ENCODE data around the gene RAPGEF4. TPM values are rescaled to one million over a fixed set of nuclear protein-coding genes. Genes with fewer than 3 reads are reported as not detected.

RAPGEF4 gene
- total RNA-seq, 1 donor from 2014 or later = 21.8 TPM

DNA sequence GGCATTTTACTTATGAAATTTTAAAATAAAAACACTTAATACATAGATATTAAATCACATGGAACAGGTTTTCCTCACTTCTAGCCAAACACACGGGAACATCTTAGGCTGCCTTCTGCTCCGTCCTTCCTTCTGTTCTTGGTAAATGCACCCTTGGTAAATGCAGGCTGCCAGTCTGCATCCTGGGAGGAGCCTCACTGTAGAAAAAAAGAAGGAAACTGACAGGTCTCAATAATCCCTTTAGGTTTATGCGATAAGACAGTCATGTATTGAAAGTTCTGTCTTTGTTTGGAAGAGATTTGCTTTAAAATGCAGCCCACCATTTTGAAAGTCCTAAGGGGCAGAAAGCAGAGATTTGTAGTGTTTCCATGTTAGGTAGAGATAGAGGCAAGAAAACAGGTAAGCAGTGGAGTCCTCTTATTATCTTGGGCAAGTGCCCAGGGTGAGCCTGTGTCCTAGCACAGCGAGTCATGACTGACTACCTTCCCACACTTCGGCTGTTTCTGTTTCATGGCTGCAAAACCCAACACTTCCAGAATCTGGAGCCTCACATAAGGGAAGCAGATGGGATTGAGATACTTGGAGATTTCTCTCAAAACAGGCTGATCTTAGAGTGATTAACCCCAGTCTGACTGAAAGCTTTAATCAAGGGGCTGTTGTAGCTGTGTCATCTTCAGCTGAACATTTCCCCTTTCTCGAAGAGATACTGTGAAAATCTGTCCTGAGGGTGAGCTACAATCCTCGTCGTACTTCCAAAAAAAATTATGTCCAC is 208.6 kb downstream of the RAPGEF4 start:
- Histone ChIP-seq H3K9me3 (no peaks in the 10 kb centered on the region), H3K36me3 (no peaks in the 10 kb centered on the region), H3K27ac (no peak overlapping the region), H3K27me3 (no peaks in the 10 kb centered on the region), H3K4me3 (no peak overlapping the region), H3K4me1 (no peaks in the 10 kb centered on the region)
- DNase-seq = no peak
- TF ChIP-seq, protein P1, sequence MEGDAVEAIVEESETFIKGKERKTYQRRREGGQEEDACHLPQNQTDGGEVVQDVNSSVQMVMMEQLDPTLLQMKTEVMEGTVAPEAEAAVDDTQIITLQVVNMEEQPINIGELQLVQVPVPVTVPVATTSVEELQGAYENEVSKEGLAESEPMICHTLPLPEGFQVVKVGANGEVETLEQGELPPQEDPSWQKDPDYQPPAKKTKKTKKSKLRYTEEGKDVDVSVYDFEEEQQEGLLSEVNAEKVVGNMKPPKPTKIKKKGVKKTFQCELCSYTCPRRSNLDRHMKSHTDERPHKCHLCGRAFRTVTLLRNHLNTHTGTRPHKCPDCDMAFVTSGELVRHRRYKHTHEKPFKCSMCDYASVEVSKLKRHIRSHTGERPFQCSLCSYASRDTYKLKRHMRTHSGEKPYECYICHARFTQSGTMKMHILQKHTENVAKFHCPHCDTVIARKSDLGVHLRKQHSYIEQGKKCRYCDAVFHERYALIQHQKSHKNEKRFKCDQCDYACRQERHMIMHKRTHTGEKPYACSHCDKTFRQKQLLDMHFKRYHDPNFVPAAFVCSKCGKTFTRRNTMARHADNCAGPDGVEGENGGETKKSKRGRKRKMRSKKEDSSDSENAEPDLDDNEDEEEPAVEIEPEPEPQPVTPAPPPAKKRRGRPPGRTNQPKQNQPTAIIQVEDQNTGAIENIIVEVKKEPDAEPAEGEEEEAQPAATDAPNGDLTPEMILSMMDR (IDR thresholded peaks at IDR 0.05) = no peak
- peak; percentile 20 for ATAC-seq
- intact Hi-C loops (cut with DNase I) = no loop called here

DNA sequence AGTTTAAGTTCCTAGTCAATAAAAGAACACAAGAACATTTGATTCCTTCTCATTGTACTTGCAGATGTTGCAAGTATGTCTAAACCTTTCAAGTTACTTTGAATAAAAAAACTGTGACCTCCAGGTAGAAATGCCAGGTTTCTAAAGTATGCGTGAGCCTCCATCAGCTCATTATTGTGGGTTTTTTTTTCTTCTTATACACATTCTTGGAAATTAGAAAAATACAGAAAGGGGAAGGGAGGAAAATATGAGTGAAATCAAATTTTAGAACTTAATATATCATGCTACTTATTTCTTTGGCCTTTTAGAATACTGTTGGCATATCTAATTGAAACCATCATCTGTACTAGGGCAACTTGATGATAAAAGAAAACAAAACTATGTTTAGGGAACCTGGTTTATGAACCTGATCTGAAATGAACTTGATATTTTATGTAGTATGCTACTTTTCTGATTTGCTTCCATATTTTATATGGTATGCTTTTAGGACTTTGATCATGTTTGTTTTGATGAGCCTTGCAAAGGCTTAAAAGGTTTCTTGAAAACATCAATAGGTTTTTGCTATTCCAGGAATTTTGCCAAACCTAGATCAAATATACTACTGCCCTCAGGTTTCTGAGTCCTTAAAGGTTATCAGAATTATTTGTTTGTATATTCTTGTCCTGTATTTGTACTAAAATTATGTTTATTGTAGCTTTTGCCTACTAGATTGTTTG is 209.3 kb downstream of the RAPGEF4 start:
- DNase-seq (no peak), ATAC-seq (no peak)
- Histone ChIP-seq H3K4me1 (no peaks in the 10 kb centered on the region), H3K4me3 (no peak overlapping the region), H3K9me3 (no peaks in the 10 kb centered on the region), H3K27me3 (no peaks in the 10 kb centered on the region), H3K27ac (no peak overlapping the region), H3K36me3 (no peaks in the 10 kb centered on the region)
- TF ChIP-seq, protein P1 (IDR thresholded peaks at IDR 0.05) = no peak
- intact Hi-C loops (cut with DNase I) = no loop called here

DNA sequence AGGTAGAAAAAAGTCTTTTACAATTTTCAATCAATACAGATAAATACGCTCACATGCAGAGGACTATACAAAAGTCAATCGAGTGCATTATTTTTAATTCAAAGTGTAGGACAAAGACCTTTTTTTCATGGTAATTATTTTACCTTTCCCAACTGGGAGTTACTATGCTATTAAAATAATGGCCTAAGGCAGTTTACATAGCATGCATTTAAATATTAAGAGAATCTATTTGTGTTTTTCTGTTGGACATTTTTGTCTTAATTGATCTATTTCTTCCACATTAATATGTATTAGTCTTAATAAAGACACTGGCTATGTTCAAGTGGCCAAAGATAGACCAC is 209.8 kb downstream of the RAPGEF4 start:
- intact Hi-C loops (cut with DNase I) = no loop called here
- Histone ChIP-seq H3K4me1 (no peaks in the 10 kb centered on the region), H3K4me3 (no peak overlapping the region), H3K27me3 (no peaks in the 10 kb centered on the region), H3K36me3 (no peaks in the 10 kb centered on the region), H3K27ac (no peak overlapping the region), H3K9me3 (no peaks in the 10 kb centered on the region)
- TF ChIP-seq, protein P1 (IDR thresholded peaks at IDR 0.05) = no peak
- no peak for ATAC-seq
- no peak for DNase-seq

DNA sequence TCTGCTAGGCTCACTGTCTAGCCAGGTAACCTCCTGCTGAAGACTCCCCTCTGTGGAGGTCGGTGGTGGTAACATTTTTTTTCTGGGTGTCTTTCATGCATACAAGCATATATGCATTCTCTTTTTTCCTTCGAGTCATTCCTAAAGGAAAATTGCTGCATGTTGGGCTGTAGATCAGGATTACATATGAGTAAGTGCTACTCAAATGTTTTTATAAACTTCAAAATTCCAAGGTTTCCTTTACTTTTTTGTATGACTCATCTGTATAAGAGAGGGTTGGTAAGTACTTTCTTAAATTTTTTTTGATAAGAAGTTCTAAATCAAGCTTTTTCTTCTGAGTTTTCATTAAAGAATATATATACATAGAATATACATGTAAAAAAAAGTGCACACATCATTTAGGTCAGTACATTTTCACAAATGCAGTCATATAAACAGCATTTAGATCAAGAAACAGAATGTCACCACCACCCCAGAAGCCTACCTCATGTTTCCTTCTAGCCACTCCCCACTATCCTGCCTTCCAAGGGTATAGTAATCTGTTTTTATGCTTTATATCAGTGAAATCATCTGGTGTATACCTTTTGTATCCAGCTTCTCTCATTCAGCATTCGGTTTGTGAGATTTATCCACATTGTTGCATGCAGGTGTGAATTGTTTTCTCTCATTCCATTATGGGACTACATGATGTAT is 212.0 kb downstream of the RAPGEF4 start:
- Histone ChIP-seq H3K36me3 (no peaks in the 10 kb centered on the region), H3K27me3 (no peaks in the 10 kb centered on the region), H3K9me3 (no peaks in the 10 kb centered on the region), H3K27ac (no peak overlapping the region), H3K4me1 (no peaks in the 10 kb centered on the region), H3K4me3 (no peak overlapping the region)
- DNase-seq (no peak), ATAC-seq (no peak)
- TF ChIP-seq, protein P1 (IDR thresholded peaks at IDR 0.05) = no peak
- intact Hi-C loops (cut with DNase I) = no loop called here

DNA sequence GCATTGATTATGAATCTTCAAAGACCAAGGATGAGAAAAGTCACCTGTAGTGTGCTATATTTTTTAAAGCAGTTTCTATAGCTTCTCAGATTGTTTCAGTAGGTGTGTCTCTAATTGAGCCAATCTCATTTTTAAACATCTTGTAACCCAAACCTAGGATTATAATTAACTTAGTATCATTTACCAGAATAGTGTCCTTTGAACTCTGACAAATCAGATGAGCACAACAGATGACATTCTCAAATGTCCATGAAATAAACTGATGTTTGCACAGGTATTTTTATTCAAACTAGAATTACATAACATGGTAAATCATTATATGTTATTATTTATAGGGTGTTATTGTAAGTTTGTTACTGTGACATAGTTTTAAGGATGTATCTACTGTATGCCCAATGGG is 213.9 kb downstream of the RAPGEF4 start:
- ATAC-seq (no peak), DNase-seq (no peak)
- no peak overlapping the region for H3K27ac ChIP-seq
- no peaks in the 10 kb centered on the region for H3K27me3 ChIP-seq
- H3K4me1 ChIP-seq = no peaks in the 10 kb centered on the region
- intact Hi-C loops (cut with DNase I) = no loop called here
- H3K9me3 ChIP-seq = no peaks in the 10 kb centered on the region
- no peak overlapping the region for H3K4me3 ChIP-seq
- no peaks in the 10 kb centered on the region for H3K36me3 ChIP-seq
- TF ChIP-seq, protein P1 (IDR thresholded peaks at IDR 0.05) = no peak

Data from upper lobe of right lung (tissue), 1 donor.